OCI-LY7 (cell line): Measurements from ENCODE around the gene TTLL5. TPM values are rescaled to one million over a fixed set of nuclear protein-coding genes. Genes with fewer than 3 reads are reported as not detected.

Experiments
- BruUV-seq: library from RNA; stranded (reverse); fragments of 400-500 nt; replicated peaks from 2 replicates; lab custom pipeline; 2021; lab: Mats Ljungman, UMichigan
- CTCF ChIA-PET: fragments of 300-600 bp; sonication (Branson Sonifier 250); formaldehyde crosslinking; loops from one replicate; lab custom pipeline; 2022; ENCODE audit warnings: antibody characterized with exemption; ENCODE audit not compliant: unreplicated experiment; lab: Charles Lee
- POLR2A ChIA-PET: fragments of 300-600 bp; sonication (Branson Sonifier 250); formaldehyde crosslinking; loops from one replicate; lab custom pipeline; 2022; ENCODE audit warnings: antibody characterized with exemption; lab: Charles Lee
- DNase-seq: peaks from one replicate; pipeline ENCODE4 v3.0.0-alpha.2; 2015; ENCODE audit warnings: low spot score
- H2AFZ ChIP-seq: fragments of 200-600 bp; sonication (generic), shearing (Covaris generic); 2 replicates; pipeline ENCODE4 v1.6.1; 2014; ENCODE audit warnings: mild to moderate bottlenecking, antibody characterized with exemption, low read length, moderate library complexity
- H3K27ac ChIP-seq: fragments of 200-600 bp; sonication (generic); 2 replicates; pipeline ENCODE4 v1.5.1; 2014; ENCODE audit warnings: mixed run types, low read depth, mild to moderate bottlenecking, moderate library complexity, low read length, inconsistent platforms; ENCODE audit not compliant: poor library complexity, severe bottlenecking
- H3K36me3 ChIP-seq: fragments of 200-600 bp; sonication (generic); 2 replicates; pipeline ENCODE4 v1.6.1; 2014; ENCODE audit warnings: mild to moderate bottlenecking, antibody characterized with exemption, low read length, moderate library complexity, mixed read lengths; ENCODE audit not compliant: insufficient read depth
- H3K4me1 ChIP-seq: fragments of 200-600 bp; sonication (generic); 2 replicates; pipeline ENCODE4 v1.5.1; 2014; ENCODE audit warnings: mild to moderate bottlenecking, low read length; ENCODE audit not compliant: insufficient read depth, poor library complexity, severe bottlenecking
- H3K4me2 ChIP-seq: fragments of 200-600 bp; sonication (generic); 2 replicates; pipeline ENCODE4 v1.6.1; 2014; ENCODE audit warnings: mild to moderate bottlenecking, low read length
- H3K4me3 ChIP-seq: fragments of 200-600 bp; sonication (generic); 2 replicates; pipeline ENCODE4 v1.5.1; 2014; ENCODE audit warnings: mild to moderate bottlenecking, low read depth, low read length; ENCODE audit not compliant: poor library complexity, severe bottlenecking
- H3K79me2 ChIP-seq: fragments of 200-600 bp; sonication (generic); 2 replicates; pipeline ENCODE4 v1.6.1; 2016; ENCODE audit warnings: low read depth, mild to moderate bottlenecking, low read length, moderate library complexity, mixed read lengths; ENCODE audit not compliant: insufficient read depth
- H3K9me2 ChIP-seq: fragments of 200-600 bp; sonication (generic); 2 replicates; pipeline ENCODE4 v1.6.1; 2016; ENCODE audit warnings: mild to moderate bottlenecking, low read length, mixed read lengths; ENCODE audit not compliant: insufficient read depth
- H3K9me3 ChIP-seq: fragments of 200-600 bp; sonication (generic); 2 replicates; pipeline ENCODE4 v1.6.1; 2014; ENCODE audit warnings: mild to moderate bottlenecking, mixed run types, low read length, mixed read lengths
- H4K20me1 ChIP-seq: fragments of 200-600 bp; sonication (generic); 2 replicates; pipeline ENCODE4 v1.6.1; 2014; ENCODE audit warnings: mild to moderate bottlenecking, antibody characterized with exemption, low read length, moderate library complexity, mixed read lengths; ENCODE audit not compliant: insufficient read depth
- EZH2phosphoT487 ChIP-seq: fragments of 200-600 bp; sonication (generic); IDR thresholded peaks from 2 replicates; pipeline ENCODE4 v1.6.1; 2018; ENCODE audit warnings: low read depth, borderline replicate concordance, mild to moderate bottlenecking, mixed run types, antibody characterized with exemption, low read length, moderate library complexity, mixed read lengths
- intact Hi-C: fragments of 100-400 bp; cut with micrococcal nuclease; formaldehyde crosslinking; loops from one replicate; pipeline ENCODE4 v1.10.0; 2022; ENCODE audit not compliant: unreplicated experiment
- total RNA-seq, 2 experiments: library from RNA; depleted of rRNA in 1 of 2; stranded (reverse); fragments of >200 nt in 1 of 2; shearing (Covaris generic) in 1 of 2; gene quantifications; 2 replicates each; pipeline ENCODE4 v1.2.3, GENCODE V29; 2014 to 2022
- TF ChIP-seq, protein P1 (sequence below): fragments of 200-600 bp; sonication (generic); conservative IDR thresholded peaks from 2 replicates; pipeline ENCODE4 v1.5.1; 2014; ENCODE audit warnings: mild to moderate bottlenecking, antibody characterized with exemption, low read length, moderate library complexity, mixed read lengths

The TTLL5 gene
- total RNA-seq, 2 experiments from 2014 or later: 34.3 to 55.6 TPM

DNA sequence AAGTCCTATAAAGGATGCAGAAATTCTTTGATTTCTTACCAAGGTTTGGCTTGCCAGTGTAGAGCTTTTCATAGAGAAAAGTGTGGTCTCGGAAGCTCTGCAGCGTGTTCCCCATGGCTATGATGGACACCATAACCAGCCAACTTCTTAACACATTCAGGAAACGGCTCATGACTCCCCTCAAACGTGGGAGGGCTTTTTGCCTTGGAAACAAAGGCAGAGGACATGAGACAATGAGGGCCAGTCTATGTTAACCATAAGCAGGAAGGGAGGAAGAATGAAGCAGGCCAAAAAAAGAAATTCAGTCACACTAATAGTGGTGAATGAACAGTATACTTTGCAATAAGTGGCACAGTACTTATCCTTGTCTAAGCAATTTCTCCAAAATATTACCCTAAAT is 3.7 kb upstream of the TTLL5 start:
- intact Hi-C loops: loop anchor here (5.0 kb wide), 1 partner anchor 350 kb away; no protein-coding TSS in a partner anchor
- DNase-seq: no peak
- Histone ChIP-seq H3K4me1 (peaks cover 13% of the 10 kb centered on the region), H3K4me2 (no peak overlapping the region), H3K36me3 (peaks cover 34% of the 10 kb centered on the region; the same call in 1 of the 2 replicates), H3K4me3 (no peak overlapping the region), H3K9me3 (no peaks in the 10 kb centered on the region), H3K27ac (no peak overlapping the region), H3K79me2 (peaks cover 21% of the 10 kb centered on the region; the same call in 1 of the 2 replicates), H4K20me1 (no peaks in the 10 kb centered on the region), H2AFZ (no peak overlapping the region), H3K9me2 (no peaks in the 10 kb centered on the region)
- no TSS peak for BruUV-seq
- TF ChIP-seq, protein P1, sequence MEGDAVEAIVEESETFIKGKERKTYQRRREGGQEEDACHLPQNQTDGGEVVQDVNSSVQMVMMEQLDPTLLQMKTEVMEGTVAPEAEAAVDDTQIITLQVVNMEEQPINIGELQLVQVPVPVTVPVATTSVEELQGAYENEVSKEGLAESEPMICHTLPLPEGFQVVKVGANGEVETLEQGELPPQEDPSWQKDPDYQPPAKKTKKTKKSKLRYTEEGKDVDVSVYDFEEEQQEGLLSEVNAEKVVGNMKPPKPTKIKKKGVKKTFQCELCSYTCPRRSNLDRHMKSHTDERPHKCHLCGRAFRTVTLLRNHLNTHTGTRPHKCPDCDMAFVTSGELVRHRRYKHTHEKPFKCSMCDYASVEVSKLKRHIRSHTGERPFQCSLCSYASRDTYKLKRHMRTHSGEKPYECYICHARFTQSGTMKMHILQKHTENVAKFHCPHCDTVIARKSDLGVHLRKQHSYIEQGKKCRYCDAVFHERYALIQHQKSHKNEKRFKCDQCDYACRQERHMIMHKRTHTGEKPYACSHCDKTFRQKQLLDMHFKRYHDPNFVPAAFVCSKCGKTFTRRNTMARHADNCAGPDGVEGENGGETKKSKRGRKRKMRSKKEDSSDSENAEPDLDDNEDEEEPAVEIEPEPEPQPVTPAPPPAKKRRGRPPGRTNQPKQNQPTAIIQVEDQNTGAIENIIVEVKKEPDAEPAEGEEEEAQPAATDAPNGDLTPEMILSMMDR: no peak
- no peak for TF ChIP-seq EZH2phosphoT487
- POLR2A ChIA-PET: interaction anchor here (0.7 kb wide), 1 partner anchor 44 kb away, joined by 3 read pairs; no protein-coding TSS in a partner anchor
- CTCF ChIA-PET: interaction anchor here (1.6 kb wide), 1 partner anchor 80 kb away, joined by 3 read pairs; no protein-coding TSS in a partner anchor

DNA sequence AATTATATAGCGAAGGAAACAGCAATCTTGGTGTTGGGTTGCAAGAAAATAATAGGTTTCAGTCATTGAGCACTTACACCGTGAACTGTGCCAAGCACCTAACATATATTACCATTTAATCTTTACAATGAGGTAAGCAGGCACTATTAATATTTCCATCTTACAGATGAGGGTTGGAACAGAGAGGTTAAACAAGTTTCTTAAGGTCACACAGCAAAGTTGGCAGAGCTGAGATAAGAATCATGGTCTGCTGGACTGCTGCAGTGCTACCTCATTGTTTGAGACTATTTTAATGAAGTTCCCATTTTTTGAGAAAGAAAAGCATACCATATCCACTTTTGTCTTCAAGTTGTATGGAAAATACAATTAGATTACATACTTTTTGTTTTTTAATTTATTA is 2.1 kb upstream of the TTLL5 start:
- BruUV-seq: no TSS peak
- H3K36me3 ChIP-seq: peaks cover 34% of the 10 kb centered on the region; the same call in 1 of the 2 replicates
- TF ChIP-seq EZH2phosphoT487: no peak
- TF ChIP-seq, protein P1: no peak
- no peaks in the 10 kb centered on the region for H4K20me1 ChIP-seq
- intact Hi-C loops: loop anchor here (5.0 kb wide), 1 partner anchor 352 kb away; no protein-coding TSS in a partner anchor
- H3K4me1 ChIP-seq: peaks cover 18% of the 10 kb centered on the region
- no peak overlapping the region for H3K27ac ChIP-seq
- ChIA-PET CTCF (no interaction called here), POLR2A (interaction anchor here (0.6 to 0.9 kb wide), 3 partner anchors 13 to 164 kb away, joined by 3 to 5 read pairs (median 3); no protein-coding TSS in a partner anchor)
- no peak overlapping the region for H2AFZ ChIP-seq
- H3K79me2 ChIP-seq: peaks cover 27% of the 10 kb centered on the region; the same call in 1 of the 2 replicates
- DNase-seq: no peak
- no peak overlapping the region for H3K4me3 ChIP-seq
- H3K9me3 ChIP-seq: no peaks in the 10 kb centered on the region
- no peak overlapping the region for H3K4me2 ChIP-seq
- H3K9me2 ChIP-seq: no peaks in the 10 kb centered on the region

DNA sequence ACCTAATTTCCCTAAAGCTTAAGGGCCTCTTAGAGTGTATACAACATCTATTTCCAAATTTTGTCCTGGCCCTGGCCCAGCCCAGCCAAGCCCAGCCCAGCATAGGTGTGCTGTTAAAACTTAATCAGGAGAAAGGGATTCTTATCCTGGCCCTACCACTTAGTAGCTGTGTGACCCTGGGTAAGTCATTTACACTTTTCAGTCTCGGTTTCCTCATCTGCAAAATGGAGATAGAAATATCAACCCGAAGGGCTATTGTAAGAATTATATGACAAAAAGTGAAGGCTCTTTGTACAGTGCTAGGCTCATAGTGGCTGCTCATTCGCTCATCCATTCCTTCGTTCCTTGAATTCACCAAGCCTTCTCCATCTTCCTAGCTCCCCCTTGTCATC is 812 bp upstream of the TTLL5 start:
- H3K9me2 ChIP-seq: no peaks in the 10 kb centered on the region
- peak overlapping the region; percentile 95 for H3K4me3 ChIP-seq
- peaks cover 27% of the 10 kb centered on the region; the same call in 1 of the 2 replicates for H3K79me2 ChIP-seq
- TF ChIP-seq, protein P1: no peak
- TF ChIP-seq EZH2phosphoT487: no peak
- H4K20me1 ChIP-seq: no peaks in the 10 kb centered on the region
- CTCF ChIA-PET: interaction anchor here (0.6 to 1.0 kb wide), 2 partner anchors 13 to 25 kb away, joined by 3 read pairs; no protein-coding TSS in a partner anchor
- H3K4me1 ChIP-seq: peaks cover 18% of the 10 kb centered on the region
- H2AFZ ChIP-seq: peak overlapping the region; percentile 97
- H3K36me3 ChIP-seq: peaks cover 33% of the 10 kb centered on the region
- peak overlapping the region; percentile 97 for H3K4me2 ChIP-seq
- BruUV-seq: TSS peak; percentile 72
- peak overlapping the region; percentile 56 for H3K27ac ChIP-seq
- intact Hi-C loops: no loop called here
- peak; percentile 11 for DNase-seq
- POLR2A ChIA-PET: interaction anchor here (0.6 to 2.1 kb wide), 9 partner anchors 9 to 1062 kb away, joined by 3 to 8 read pairs (median 6); no protein-coding TSS in a partner anchor
- H3K9me3 ChIP-seq: no peaks in the 10 kb centered on the region
